ENCODE results near the gene FGF19.
"Not testable (repeated sequence)": the region's sequence is repeated elsewhere in the genome, so short reads cannot be mapped to it uniquely, and the experiment has no call there.

The FGF19 gene

DNA sequence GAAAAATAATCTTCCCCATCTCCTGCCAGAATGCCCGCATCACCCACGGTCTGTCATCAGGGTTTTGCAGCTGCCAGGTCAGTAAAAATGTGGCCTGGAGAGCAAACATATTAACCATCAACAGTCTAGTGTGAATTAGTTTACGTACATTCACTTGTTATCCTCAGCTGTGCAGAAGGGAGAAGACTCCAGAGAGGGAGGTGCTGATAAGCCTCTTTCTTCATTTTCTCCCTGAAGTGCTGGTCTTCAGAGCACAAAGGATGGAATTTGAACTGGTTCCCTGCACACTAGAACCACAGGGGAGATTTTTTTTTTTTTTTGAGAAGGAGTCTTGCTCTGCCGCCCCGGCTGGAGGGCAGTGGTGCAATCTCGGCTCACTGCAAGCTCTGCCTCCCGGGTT lies 8.2 kb downstream of the FGF19 start:
- DNase-seq = no peak

DNA sequence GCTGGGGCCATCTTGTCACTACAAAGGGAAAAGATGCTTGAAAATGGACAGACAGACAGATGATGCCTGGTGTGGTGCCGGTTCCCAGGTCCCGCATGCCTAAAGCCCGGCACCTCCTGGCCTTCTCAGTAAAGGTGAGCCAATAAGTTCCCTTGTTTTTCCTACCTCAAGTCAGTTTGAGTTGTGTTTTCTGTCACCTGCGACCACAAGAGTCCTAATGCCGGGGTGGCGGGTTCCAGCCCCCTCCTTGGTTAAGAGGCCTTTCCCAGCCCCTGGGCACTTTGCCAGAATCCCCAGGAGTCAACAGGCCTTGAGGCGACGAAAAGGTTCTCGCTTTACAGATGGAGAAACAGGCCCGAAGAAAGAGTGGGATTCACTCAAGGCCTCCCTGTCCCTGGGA lies 9.0 kb downstream of the FGF19 start:
- DNase-seq = no peak

DNA sequence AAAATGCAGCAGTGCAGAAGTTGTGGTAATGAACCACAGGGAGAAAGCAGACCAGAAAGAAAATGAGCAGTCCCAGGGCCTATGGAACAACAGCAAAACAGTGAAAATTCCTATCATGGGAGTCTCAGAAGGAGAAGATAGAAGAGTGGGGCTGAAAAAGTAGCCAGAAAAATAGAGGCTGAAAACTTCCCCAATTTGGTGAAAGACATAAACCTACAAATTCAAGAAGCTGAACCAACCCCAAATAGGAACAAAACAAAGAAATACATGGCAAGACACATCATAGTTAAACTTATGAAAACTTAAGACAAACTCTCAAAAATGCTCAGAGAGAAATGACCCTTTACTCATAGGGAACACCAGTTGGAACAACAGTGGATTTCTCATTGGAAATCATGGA lies 11.4 kb downstream of the FGF19 start:
- no peak for DNase-seq

DNA sequence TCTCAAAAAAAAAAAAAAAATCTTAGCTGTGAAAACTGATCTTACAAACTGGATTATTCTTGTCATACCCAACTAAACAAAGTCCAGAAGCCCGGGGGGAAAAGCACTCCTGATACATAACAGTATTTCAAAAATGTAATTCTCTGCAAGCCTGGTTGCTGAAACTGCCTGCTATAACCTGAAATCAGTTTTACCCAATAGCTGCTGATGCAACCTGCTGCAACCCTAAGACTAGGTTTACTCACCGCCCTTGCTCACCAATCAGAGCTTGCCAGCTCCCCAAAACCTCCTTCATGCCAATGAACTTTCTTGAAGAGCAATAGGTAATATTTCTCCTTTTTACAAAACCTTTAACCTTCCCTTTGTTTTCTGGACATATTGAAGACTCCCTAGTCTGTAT lies 12.4 kb downstream of the FGF19 start:
- DNase-seq = no peak

DNA sequence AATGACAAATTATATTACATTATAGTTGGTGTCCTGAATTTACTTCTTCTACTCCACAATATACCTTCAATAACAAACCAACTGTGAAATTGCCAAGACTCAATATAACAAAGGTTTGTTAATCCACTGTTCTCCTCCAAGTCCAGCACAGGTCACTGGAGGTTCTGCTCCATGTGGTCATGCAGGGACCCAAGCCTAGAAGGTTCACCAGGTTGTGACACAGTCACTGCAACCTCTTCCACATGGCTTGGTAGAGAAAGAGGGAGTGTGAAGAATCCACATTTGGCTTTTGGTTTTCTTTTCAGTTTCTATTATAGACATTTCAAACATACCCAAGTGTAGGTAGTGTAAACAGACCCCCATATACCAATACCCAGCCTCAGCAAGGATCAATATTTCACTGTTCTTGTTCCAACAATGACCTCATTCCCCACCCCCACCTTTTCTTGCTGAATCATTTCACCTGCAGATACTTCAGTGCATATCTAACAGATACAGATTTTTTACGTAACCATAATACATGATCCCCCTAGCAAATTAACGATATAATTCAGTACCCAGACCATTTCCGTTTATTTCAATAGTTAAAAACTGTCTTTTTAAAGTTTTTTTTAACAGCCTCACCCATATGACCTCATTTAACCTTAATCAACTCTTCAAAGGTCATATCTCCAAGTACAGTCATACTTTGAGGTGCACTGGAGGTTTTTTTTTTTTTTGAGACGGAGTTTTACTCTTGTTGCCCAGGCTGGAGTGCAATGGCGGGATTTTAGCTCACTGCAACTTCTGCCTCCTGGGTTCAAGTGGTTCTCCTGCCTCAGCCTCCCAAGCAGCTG lies 14.1 kb downstream of the FGF19 start:
- no peak for DNase-seq

DNA sequence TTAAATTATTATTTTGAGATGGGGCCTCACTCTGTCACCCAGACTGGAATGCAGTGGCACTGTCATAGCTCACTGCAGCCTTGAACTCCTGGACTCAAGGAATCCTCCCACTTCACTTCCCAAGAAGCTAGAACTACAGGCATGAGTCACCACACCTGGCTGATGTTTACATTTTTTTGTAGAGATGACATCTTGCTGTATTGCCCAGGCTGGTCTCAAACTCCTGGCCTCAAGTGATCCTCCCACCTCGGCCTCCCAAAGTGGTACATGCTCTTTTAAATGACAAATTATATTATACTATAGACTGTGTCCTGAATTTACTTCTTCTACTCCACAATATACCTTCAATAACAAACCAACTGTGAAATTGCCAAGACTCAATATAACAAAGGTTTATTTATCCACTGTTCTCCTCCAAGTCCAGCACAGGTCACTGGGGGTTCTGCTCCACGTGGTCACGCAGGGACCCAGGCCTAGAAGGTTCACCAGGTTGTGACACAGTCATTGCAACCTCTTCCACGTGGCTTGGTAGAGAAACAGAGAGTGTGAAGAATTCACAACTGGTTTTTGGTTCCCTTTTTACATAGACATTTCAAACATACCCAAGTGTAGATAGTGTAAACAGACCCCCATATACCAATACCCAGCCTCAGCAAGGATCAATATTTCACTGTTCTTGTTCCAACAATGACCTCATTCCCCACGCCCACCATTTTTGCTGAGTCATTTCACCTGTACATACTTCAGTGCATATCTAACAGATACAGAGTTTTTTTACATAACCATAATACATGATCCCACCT lies 15.7 kb downstream of the FGF19 start:
- not testable (repeated sequence) for DNase-seq

DNA sequence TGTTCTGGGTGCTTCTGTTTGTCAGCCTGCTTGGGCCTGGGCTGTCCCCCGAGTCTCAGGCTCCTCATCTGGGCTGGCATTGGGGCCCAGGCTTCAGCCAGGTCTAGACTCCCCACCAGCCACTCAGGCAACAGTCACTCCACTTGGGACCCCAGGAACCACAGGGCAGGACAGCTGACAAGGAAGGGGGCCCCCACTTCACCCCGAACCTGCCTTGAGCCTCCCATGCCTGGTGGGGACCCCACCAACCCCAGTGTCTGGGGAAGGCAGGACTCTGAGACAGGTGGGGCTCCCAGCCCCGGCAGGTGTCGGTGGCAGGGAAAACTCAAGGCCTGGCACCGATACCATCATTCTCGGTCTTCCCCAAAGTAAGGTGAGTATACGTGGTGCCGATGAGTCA lies 17.0 kb downstream of the FGF19 start:
- no peak for DNase-seq

DNA sequence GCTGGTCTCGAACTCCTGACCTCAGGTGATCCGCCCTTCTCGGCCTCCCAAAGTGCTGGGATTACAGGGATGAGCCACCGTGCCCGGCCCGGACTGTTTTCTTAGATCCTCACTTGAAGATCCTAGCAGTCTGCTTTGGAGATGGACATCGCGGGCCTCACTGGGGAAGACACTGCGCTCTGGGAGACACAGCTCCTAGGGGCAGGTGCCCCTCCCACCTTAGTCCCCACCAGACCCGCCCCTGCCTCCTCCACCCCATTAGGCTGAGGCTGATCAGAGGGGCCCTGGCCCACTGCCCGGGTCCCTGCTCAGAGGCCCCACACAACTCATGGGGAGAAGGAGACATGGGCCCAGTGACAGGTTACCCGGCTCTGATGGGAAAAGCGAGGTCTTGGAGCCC lies 17.4 kb downstream of the FGF19 start:
- no peak for DNase-seq

DNA sequence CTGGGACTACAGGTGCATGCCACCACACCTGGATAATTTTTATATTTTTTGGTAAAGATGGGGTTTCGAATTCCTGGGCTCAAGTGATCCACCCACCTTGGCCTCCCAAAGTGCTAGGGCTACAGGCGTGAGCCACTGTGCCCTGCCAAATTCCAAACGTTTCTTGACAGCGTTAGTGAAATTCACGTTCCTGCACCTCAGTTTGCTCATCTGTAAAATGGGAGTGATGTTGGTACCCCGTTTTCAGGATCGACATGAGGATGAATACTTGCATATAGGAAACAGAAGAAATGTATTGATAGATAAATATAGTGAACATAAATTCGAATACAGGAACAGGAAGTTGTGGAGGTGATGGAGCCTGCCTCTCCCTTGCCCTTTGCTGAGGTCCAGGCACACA lies 18.5 kb downstream of the FGF19 start:
- no peak for DNase-seq

DNA sequence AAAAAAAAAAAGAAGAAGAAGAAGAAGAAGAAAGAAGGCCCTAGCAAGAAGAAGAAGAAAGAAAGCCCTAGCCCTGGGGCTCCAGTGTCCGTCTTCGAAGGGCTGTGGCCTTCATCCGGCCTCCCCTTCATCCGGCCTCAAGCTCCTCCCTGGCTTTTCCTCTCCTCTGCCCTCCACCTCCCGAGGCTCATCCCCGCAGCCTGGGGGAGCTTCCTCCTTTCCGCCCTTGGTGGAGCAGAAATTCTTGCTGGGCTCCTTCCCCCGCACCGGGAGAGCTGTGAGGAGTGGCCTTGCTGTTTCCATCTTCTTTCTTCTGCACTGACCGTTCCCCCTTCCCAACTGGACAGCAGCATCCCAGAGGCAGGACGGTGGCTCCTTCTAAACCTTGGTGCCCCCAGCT lies 19.2 kb downstream of the FGF19 start:
- no peak for DNase-seq

DNA sequence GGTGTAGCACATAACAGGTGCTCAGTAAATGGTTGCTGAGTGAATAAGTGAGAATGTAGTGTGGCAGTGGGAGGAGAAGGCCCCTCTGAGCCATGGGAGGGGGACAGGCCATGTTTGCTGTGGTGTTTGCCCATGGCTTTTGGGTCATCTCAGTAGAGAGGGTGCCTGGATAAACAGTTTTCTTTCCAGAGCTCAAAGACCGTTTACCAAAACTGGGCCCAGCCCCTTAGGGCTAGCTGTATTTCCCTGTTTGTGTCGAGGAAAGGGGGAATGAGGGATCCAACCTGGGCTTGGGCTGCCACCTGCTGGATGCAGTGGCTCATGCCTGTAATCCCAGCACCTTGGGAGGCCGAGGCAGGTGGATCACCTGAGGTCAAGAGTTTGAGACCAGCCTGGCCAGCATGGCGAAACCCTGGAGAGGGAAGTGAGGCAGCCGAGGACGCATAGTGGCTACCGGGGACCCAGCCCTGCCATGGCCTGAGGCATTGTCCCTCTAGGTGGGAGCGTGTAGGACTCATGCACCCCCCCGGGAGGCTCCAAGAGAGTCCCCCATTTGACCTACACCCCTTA lies 20.0 kb downstream of the FGF19 start:
- no peak for DNase-seq

DNA sequence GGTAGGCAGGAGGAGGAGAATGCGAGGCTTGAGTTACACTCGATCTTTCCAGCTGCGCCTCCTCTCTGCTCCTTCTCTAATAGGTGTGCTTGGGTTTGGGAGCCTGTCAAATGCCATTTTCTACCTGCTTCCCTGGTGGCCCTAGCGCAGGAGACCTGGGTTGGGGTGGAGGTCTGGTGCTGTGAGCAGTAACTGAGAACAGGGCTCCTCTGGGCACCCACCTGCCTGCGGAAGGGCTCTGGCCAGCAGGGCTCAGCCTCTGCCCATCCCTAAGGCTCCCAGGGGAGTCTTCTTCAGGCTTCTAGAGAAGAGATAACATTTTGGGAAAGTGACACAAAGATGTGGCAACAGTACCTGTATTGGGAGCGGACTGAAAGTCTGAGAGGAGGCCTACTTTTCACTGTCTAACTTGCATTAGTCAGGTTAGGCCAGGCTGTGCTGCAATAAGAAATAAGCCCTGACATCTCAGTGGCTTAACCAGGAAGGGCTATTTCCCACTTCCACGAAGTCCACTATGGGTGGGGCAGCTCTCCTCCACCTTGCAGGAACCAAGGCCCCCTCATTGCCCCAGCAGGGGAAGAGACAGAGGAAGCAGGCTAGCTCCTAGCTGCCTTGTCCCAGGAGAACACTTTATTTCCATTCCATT lies 21.0 kb downstream of the FGF19 start:
- no peak for DNase-seq

DNA sequence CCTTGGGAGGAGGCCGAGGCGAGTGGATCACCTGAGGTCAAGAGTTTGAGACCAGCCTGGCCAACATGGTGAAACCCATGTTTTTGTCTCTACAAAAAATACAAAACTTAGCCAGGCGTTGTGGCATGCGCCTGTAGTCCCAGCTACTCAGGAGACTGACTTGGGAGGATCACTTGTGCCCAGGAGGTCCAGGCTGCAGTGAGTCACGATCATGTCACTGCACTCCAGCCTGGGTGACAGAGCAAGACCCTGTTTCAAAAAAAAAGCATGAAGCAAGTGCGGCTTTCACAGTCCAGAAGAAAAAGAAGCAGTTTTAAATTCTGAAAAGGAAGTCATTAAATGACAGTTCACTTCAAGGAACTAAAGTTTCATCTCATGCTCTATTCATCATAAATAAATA lies 21.6 kb downstream of the FGF19 start:
- DNase-seq = no peak

DNA sequence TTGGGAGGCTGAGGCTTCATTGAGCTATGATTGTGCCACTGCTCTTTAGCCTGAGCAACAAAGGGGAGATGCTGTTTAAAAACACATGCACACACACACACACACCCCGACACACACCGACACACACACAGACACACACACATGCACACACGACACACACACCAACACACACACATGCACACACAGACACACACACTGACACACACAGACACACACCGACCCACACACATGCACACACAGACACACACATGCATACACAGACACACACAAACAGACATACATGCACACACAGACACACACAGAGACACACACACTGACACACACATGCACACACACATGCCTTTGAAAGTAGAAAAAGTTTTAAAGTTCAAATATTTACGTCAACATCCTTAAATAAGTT lies 23.1 kb downstream of the FGF19 start:
- no peak for DNase-seq

DNA sequence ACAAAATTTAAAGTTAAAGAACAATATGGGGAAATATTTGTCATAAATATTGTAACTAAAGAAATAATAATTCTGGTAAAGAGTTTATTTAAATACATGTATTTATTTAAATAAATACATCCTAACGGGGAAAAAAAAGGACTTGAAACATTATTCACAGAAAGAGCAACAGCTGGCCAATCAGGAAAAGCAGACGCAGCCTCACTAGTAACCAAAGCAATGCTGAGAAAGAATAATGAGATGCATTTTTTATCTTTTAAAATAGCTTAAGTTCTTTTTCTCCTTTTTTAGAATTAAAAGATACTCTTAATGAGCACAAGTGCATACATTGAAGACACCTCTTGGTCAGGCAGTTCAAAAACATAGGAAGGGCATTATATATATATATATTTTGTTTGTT lies 26.1 kb downstream of the FGF19 start:
- DNase-seq = no peak

DNA sequence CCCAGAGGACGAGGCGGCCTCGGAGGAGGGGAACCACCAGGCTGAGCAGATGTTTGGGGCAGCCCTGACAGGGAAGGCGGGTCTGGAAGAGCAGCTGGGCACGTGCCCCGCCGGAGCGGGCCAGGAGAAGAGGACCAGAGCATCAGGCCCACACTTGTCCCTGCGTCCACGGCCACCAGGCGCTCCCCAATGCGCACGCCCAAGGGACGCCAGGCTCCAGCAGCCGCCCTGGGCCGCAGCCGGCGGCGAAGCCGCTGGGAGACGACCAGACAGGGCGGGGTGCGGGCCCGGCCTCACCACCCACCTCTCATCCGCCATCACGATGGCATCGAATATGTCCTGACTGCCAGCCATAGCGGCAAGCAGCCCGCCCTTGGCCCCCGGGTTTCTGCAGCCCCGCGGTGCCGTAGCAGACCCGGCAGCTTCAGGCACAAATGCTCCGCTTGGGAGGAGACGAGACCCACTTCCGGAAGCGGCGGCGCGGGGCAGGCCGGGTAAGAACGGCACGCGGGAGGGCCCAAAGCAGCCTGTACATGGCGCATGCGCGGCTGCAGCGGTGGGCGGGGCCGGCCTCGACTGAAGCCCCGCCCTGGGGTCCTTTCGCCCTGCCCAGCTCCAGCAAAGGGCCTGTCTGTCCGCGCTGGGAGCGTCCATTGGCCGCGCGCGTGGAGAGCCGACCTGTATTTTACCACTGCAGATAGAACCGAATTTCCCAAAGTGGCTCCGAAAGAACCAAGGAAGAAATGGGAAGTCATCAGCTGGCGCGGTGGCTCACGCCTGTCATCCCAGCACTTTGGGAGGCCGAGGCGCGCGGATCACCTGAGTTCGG lies 28.7 kb downstream of the FGF19 start, which contains the start of gene LTO1:
TSS of gene LTO1 (minus strand) at position 468 of the 829 bp plus-strand sequence. CDS start at position 354, 114 bp downstream.
- DNase-seq = peak; percentile 97

DNA sequence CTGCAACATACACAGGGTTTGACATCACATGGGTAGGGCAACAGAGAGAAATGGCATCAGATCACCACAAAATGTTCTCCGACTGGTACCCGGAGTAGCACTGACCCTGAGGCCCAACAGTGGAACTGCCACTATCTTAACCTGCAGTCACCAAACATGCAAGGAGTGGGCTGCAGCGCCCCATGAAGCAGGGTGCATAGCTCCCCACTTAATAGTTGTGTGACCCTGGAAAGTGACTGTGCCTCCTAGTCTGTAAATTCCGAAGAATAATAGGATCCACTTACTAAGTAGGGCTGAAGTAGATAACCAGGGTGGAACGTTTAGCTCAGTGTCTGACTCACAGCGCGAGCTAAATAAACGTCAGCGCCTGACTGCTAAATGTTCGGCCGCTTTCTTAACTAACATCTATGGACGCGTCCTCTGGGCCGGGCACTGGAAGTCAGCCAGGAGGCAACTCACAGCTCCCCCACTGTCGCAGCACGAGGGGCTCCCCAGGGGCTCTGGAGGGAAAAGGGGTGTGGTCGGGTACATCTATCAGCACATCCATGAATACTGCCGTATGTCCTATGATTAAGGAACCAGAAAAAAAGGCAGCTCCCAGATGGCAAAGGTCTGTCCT lies 29.4 kb downstream of the FGF19 start:
- DNase-seq = peak in 1 of 2 donors; percentile 22

DNA sequence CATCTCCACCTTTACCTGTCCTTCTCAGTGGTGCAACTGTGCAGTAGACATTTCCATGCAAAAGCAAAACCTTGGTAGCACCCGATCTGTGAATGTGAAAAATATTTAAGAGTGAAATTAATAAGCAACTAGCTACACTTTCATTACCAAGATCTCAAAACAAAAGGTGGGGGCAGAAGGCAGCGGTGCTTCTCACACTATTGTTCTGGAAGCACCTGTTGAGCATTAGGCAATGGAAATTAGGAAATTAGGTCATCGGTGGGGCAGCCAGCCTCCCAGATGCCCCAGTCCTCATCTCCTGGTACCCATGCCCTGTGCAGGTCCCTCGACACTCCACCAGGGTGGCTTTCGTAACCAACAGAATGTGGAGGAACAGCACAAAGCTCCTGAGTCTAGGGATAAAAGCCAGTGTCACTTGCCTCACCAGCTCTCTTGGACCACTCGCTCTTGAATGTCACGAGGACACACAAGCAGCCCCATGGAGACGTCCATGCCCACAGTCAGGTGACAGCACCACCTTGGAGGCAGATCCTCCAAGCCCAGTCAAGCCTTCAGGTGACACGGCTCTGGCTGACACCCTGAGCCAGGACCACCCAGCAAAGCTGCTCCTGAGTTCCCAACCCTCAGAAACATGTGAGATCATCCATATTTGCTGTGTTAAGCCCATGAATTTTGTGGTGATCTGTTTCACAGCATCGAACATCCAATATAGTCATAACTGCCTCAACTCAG lies 31.9 kb downstream of the FGF19 start:
- DNase-seq = no peak

DNA sequence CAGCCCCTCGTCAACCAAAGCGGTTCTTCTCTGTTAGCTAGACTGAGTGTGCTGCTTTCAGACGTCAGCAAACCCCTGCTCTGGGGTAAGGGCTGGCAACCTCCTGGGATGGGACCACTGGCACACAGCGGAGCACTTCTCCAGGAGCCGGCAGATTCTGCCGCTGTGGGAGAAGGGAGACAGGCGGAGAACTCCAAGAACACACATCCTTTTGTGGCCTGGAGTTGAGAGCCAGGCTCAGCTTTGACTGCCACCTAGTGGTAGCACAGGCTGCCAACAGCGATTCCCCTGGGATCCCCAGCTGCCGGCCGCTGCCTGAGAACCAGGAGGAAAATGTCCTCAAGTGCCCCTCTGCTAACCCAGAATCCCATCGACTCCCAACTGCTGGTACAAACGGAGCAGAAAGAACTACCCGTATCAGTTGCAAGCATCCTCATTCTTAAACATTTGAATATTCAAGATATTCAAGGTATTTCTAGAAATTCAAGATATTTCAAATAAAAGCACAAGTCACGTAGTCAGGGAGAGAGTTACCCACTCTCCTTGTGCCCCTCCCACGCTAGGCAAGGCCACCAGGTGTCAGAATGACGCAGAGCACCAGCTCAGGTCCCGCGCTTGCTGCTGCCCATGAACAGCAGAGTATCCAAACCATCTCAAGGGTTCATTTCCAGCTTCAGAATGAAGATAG lies 33.5 kb downstream of the FGF19 start:
- peak; percentile 60 to 72 for DNase-seq

DNA sequence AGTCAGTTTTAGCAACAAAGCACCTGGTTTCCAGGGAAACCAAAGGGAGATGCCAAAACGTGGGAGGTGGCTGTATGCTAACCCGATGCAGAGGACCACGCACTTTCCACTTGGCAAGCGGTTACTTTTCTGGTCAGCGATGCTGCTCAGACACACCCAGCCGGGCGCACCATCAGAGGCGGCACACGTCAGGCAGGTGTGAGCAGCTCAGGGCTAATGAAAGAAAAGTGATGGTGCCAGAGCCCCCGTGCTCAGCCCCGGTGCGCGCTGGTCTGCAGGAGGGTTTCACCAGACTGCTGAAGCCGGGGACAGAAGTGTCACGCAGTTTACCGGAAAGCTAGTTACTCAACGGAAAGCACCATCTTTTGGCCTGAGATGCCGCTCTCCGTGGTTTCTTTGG lies 34.3 kb downstream of the FGF19 start:
- DNase-seq = no peak
